ENCODE results near the gene FXYD3.
A peak's percentile ranks its signal among the peaks of the same experiment; 100 is the strongest.

FXYD3 gene

GRCh38 chr19:35134601-35135242, 19.1 kb downstream of the FXYD3 start, which contains the start of gene LGI4:
Gene LGI4 (minus strand): TSS chr19:35135059. CDS start chr19:35134680, 379 bp downstream.
- CTCF ChIA-PET: interaction anchor here (1.0 to 5.7 kb wide), 12 partner anchors 11 to 90 kb away, joined by 3 to 54 read pairs (median 10); partner anchors contain the start of gene FXYD3
- no peak for DNase-seq
- Histone ChIP-seq H3K27me3 (replicated peaks in 2 of 5; ENCODE audit: control insufficient read depth in 4 of 5, insufficient read depth in 5 of 5, low read length in 4 of 5) (no peaks in the 10 kb centered on the region), H3K27ac (ENCODE audit: insufficient read depth in 1 of 2, low read depth in 1 of 2, low read length in 2 of 2, poor library complexity in 1 of 2, severe bottlenecking in 2 of 2) (no peak within 1 kb of the TSS), H3K4me1 (ENCODE audit: control extremely low read depth in 1 of 4, control insufficient read depth in 4 of 4, insufficient read depth in 4 of 4, low read length in 3 of 4) (peaks cover 0 to 8% (median 1%) of the 10 kb centered on the region in 4 experiments), H3K4me3 (ENCODE audit: control insufficient read depth in 1 of 7, extremely low read depth in 1 of 7, insufficient read depth in 4 of 7, low read depth in 2 of 7, low read length in 6 of 7) (no peak within 1 kb of the TSS), H3K9me3 (ENCODE audit: control extremely low read depth in 1 of 5, control insufficient read depth in 4 of 5, insufficient read depth in 2 of 5, low read depth in 1 of 5, low read length in 4 of 5) (no peaks in the 10 kb centered on the region), H3K36me3 (ENCODE audit: control insufficient read depth in 4 of 4, insufficient read depth in 4 of 4, low read length in 3 of 4) (no peaks in the 10 kb centered on the region)
- WGBS (ENCODE audit: insufficient coverage): 94% methylated on average over 13 of the region's 15 CpGs
- POLR2A ChIA-PET: interaction anchor here (0.6 kb wide), 1 partner anchor 109 kb away, joined by 4 read pairs; no protein-coding TSS in a partner anchor

- POLR2A ChIA-PET: interaction anchor here (1.3 kb wide), 1 partner anchor 11 kb away, joined by 6 read pairs; no protein-coding TSS in a partner anchor
- H3K36me3 ChIP-seq (ENCODE audit: control insufficient read depth in 4 of 4, insufficient read depth in 4 of 4, low read length in 3 of 4): no peaks in the 10 kb centered on the region
- peaks cover 0 to 8% (median 1%) of the 10 kb centered on the region in 4 experiments for H3K4me1 ChIP-seq (ENCODE audit: control extremely low read depth in 1 of 4, control insufficient read depth in 4 of 4, insufficient read depth in 4 of 4, low read length in 3 of 4)
- no peak overlapping the region for H3K4me3 ChIP-seq (ENCODE audit: control insufficient read depth in 1 of 7, extremely low read depth in 1 of 7, insufficient read depth in 4 of 7, low read depth in 2 of 7, low read length in 6 of 7)
- DNase-seq: peak; percentile 75 to 87 (median 85)
- CTCF ChIA-PET: interaction anchor here (0.6 to 5.7 kb wide), 26 partner anchors 8 to 161 kb away, joined by 3 to 54 read pairs (median 6); partner anchors contain the start of gene FXYD3
- no peak overlapping the region for H3K27ac ChIP-seq (ENCODE audit: insufficient read depth in 1 of 2, low read depth in 1 of 2, low read length in 2 of 2, poor library complexity in 1 of 2, severe bottlenecking in 2 of 2)
- no CpG with 5 or more reads among the region's 7 CpGs for WGBS (ENCODE audit: insufficient coverage)
- H3K27me3 ChIP-seq (replicated peaks in 2 of 5; ENCODE audit: control insufficient read depth in 4 of 5, insufficient read depth in 5 of 5, low read length in 4 of 5): peaks cover 0 to under 1% (median 0%) of the 10 kb centered on the region in 5 experiments
- H3K9me3 ChIP-seq (ENCODE audit: control extremely low read depth in 1 of 5, control insufficient read depth in 4 of 5, insufficient read depth in 2 of 5, low read depth in 1 of 5, low read length in 4 of 5): no peaks in the 10 kb centered on the region
Observed at GRCh38 chr19:35135389-35135909, 19.8 kb downstream of the FXYD3 start.

GRCh38 chr19:35136231-35136630, 20.6 kb downstream of the FXYD3 start:
- Histone ChIP-seq H3K27ac (ENCODE audit: insufficient read depth in 1 of 2, low read depth in 1 of 2, low read length in 2 of 2, poor library complexity in 1 of 2, severe bottlenecking in 2 of 2) (no peak overlapping the region), H3K4me3 (ENCODE audit: control insufficient read depth in 1 of 7, extremely low read depth in 1 of 7, insufficient read depth in 4 of 7, low read depth in 2 of 7, low read length in 6 of 7) (no peak overlapping the region), H3K36me3 (ENCODE audit: control insufficient read depth in 4 of 4, insufficient read depth in 4 of 4, low read length in 3 of 4) (no peaks in the 10 kb centered on the region), H3K27me3 (replicated peaks in 2 of 5; ENCODE audit: control insufficient read depth in 4 of 5, insufficient read depth in 5 of 5, low read length in 4 of 5) (peaks cover 0 to 3% (median 0%) of the 10 kb centered on the region in 5 experiments), H3K9me3 (ENCODE audit: control extremely low read depth in 1 of 5, control insufficient read depth in 4 of 5, insufficient read depth in 2 of 5, low read depth in 1 of 5, low read length in 4 of 5) (no peaks in the 10 kb centered on the region), H3K4me1 (ENCODE audit: control extremely low read depth in 1 of 4, control insufficient read depth in 4 of 4, insufficient read depth in 4 of 4, low read length in 3 of 4) (peaks cover 0 to 11% (median 6%) of the 10 kb centered on the region in 4 experiments)
- DNase-seq: no peak
- WGBS (ENCODE audit: insufficient coverage): 97% methylated on average over 10 of the region's 11 CpGs
- ChIA-PET POLR2A (interaction anchor here (1.3 kb wide), 1 partner anchor 12 kb away, joined by 6 read pairs; no protein-coding TSS in a partner anchor), CTCF (interaction anchor here (0.6 to 5.7 kb wide), 26 partner anchors 9 to 160 kb away, joined by 3 to 54 read pairs (median 6); partner anchors contain the start of gene FXYD3)

GRCh38 chr19:35136977-35137702, 21.5 kb downstream of the FXYD3 start:
- ChIA-PET POLR2A (no interaction called here), CTCF (interaction anchor here (1.0 to 5.7 kb wide), 17 partner anchors 9 to 124 kb away, joined by 3 to 54 read pairs (median 9); partner anchors contain the start of gene FXYD3)
- Histone ChIP-seq H3K4me3 (ENCODE audit: control insufficient read depth in 1 of 7, extremely low read depth in 1 of 7, insufficient read depth in 4 of 7, low read depth in 2 of 7, low read length in 6 of 7) (no peak overlapping the region), H3K27me3 (replicated peaks in 2 of 5; ENCODE audit: control insufficient read depth in 4 of 5, insufficient read depth in 5 of 5, low read length in 4 of 5) (peaks cover 0 to 7% (median 6%) of the 10 kb centered on the region in 5 experiments), H3K27ac (ENCODE audit: insufficient read depth in 1 of 2, low read depth in 1 of 2, low read length in 2 of 2, poor library complexity in 1 of 2, severe bottlenecking in 2 of 2) (no peak overlapping the region), H3K36me3 (ENCODE audit: control insufficient read depth in 4 of 4, insufficient read depth in 4 of 4, low read length in 3 of 4) (no peaks in the 10 kb centered on the region), H3K4me1 (ENCODE audit: control extremely low read depth in 1 of 4, control insufficient read depth in 4 of 4, insufficient read depth in 4 of 4, low read length in 3 of 4) (peaks cover 0 to 20% (median 15%) of the 10 kb centered on the region in 4 experiments), H3K9me3 (ENCODE audit: control extremely low read depth in 1 of 5, control insufficient read depth in 4 of 5, insufficient read depth in 2 of 5, low read depth in 1 of 5, low read length in 4 of 5) (no peaks in the 10 kb centered on the region)
- WGBS (ENCODE audit: insufficient coverage): 68% methylated on average over 6 of the region's 9 CpGs
- DNase-seq: no peak

- WGBS (ENCODE audit: insufficient coverage): 98% methylated on average over 6 of the region's 18 CpGs
- peaks cover 0 to 29% (median 25%) of the 10 kb centered on the region in 4 experiments for H3K4me1 ChIP-seq (ENCODE audit: control extremely low read depth in 1 of 4, control insufficient read depth in 4 of 4, insufficient read depth in 4 of 4, low read length in 3 of 4)
Observed at GRCh38 chr19:35138305-35138892, 22.8 kb downstream of the FXYD3 start, which contains the start of gene FXYD1. Gene FXYD1 (plus strand): TSS chr19:35138824. CDS start chr19:35140080, 1,256 bp downstream.

GRCh38 chr19:35140207-35140961, 24.8 kb downstream of the FXYD3 start:
- Histone ChIP-seq H3K4me3 (ENCODE audit: control insufficient read depth in 1 of 7, extremely low read depth in 1 of 7, insufficient read depth in 4 of 7, low read depth in 2 of 7, low read length in 6 of 7) (no peak overlapping the region), H3K36me3 (ENCODE audit: control insufficient read depth in 4 of 4, insufficient read depth in 4 of 4, low read length in 3 of 4) (no peaks in the 10 kb centered on the region), H3K4me1 (ENCODE audit: control extremely low read depth in 1 of 4, control insufficient read depth in 4 of 4, insufficient read depth in 4 of 4, low read length in 3 of 4) (peaks cover 0 to 41% (median 33%) of the 10 kb centered on the region in 4 experiments), H3K9me3 (ENCODE audit: control extremely low read depth in 1 of 5, control insufficient read depth in 4 of 5, insufficient read depth in 2 of 5, low read depth in 1 of 5, low read length in 4 of 5) (no peaks in the 10 kb centered on the region), H3K27ac (ENCODE audit: insufficient read depth in 1 of 2, low read depth in 1 of 2, low read length in 2 of 2, poor library complexity in 1 of 2, severe bottlenecking in 2 of 2) (no peak overlapping the region), H3K27me3 (replicated peaks in 2 of 5; ENCODE audit: control insufficient read depth in 4 of 5, insufficient read depth in 5 of 5, low read length in 4 of 5) (peaks cover 0 to 33% (median 17%) of the 10 kb centered on the region in 5 experiments)
- WGBS (ENCODE audit: insufficient coverage): 60% methylated on average over 12 of the region's 12 CpGs
- DNase-seq: no peak
- POLR2A ChIA-PET: interaction anchor here (1.0 to 1.2 kb wide), 2 partner anchors 21 to 30 kb away, joined by 4 read pairs; no protein-coding TSS in a partner anchor
- CTCF ChIA-PET: interaction anchor here (0.9 to 5.6 kb wide), 7 partner anchors 11 to 97 kb away, joined by 3 to 38 read pairs (median 19); partner anchors contain the start of gene FXYD5

More at GRCh38 chr19:35138305-35138892, 22.8 kb downstream of the FXYD3 start, which contains the start of gene FXYD1:
- H3K36me3 ChIP-seq (ENCODE audit: control insufficient read depth in 4 of 4, insufficient read depth in 4 of 4, low read length in 3 of 4): no peaks in the 10 kb centered on the region
- CTCF ChIA-PET: interaction anchor here (1.1 to 5.7 kb wide), 6 partner anchors 15 to 94 kb away, joined by 3 to 39 read pairs (median 8); no protein-coding TSS in a partner anchor
- no peak within 1 kb of the TSS for H3K27ac ChIP-seq (ENCODE audit: insufficient read depth in 1 of 2, low read depth in 1 of 2, low read length in 2 of 2, poor library complexity in 1 of 2, severe bottlenecking in 2 of 2)
- H3K9me3 ChIP-seq (ENCODE audit: control extremely low read depth in 1 of 5, control insufficient read depth in 4 of 5, insufficient read depth in 2 of 5, low read depth in 1 of 5, low read length in 4 of 5): no peaks in the 10 kb centered on the region
- POLR2A ChIA-PET: no interaction called here
- H3K27me3 ChIP-seq (replicated peaks in 2 of 5; ENCODE audit: control insufficient read depth in 4 of 5, insufficient read depth in 5 of 5, low read length in 4 of 5): peaks cover 0 to 16% (median 10%) of the 10 kb centered on the region in 5 experiments
- no peak for DNase-seq
- H3K4me3 ChIP-seq (ENCODE audit: control insufficient read depth in 1 of 7, extremely low read depth in 1 of 7, insufficient read depth in 4 of 7, low read depth in 2 of 7, low read length in 6 of 7): no peak within 1 kb of the TSS
